WTC11 (cell line): ENCODE data around the gene KRTAP24-1. TPM values are rescaled to one million over a fixed set of nuclear protein-coding genes. Genes with fewer than 3 reads are reported as not detected.

Experiments used
- ATAC-seq: fragments of 200-7000 bp; cut with Tn5 transposase; 2 replicates; pipeline ENCODE4 v1.10.0; 2021; ENCODE audit warnings: mild to moderate bottlenecking, moderate library complexity
- CTCF ChIA-PET: fragments of 300-600 bp; sonication (Branson Sonifier 250); formaldehyde crosslinking; loops from one replicate; lab custom pipeline; 2021; ENCODE audit warnings: antibody characterized with exemption; lab: Charles Lee
- POLR2A ChIA-PET: fragments of 350-600 bp; sonication (Branson Sonifier 250); formaldehyde crosslinking; loops from one replicate; lab custom pipeline; 2021; ENCODE audit warnings: antibody characterized with exemption; lab: Charles Lee
- DNase-seq: peaks from one replicate; pipeline ENCODE4 v3.0.0; 2021; ENCODE audit warnings: low spot score
- H3K27ac Mint-ChIP-seq: 2 replicates; pipeline ENCODE4 v1.8.0; 2021; ENCODE audit warnings: mixed read lengths
- H3K27me3 Mint-ChIP-seq: 2 replicates; pipeline ENCODE4 v1.8.0; 2021; ENCODE audit warnings: low read depth, mild to moderate bottlenecking, moderate library complexity, mixed read lengths
- H3K36me3 Mint-ChIP-seq: 2 replicates; pipeline ENCODE4 v1.8.0; 2021; ENCODE audit warnings: mixed read lengths
- H3K4me1 Mint-ChIP-seq: 2 replicates; pipeline ENCODE4 v1.8.0; 2022; ENCODE audit warnings: mixed read lengths
- H3K4me3 Mint-ChIP-seq: 2 replicates; pipeline ENCODE4 v1.8.0; 2021; ENCODE audit warnings: mild to moderate bottlenecking, moderate library complexity, mixed read lengths
- H3K9me3 Mint-ChIP-seq: 2 replicates; pipeline ENCODE4 v1.8.0; 2021; ENCODE audit warnings: mixed read lengths
- AFF4 ChIP-seq: sonication (generic); formaldehyde crosslinking; IDR thresholded peaks from 2 replicates; pipeline ENCODE4 v1.8.1; 2023; ENCODE audit warnings: mild to moderate bottlenecking, missing genetic modification reagents, borderline replicate concordance
- ARID4B ChIP-seq: sonication (generic); formaldehyde crosslinking; IDR thresholded peaks from 2 replicates; pipeline ENCODE4 v1.8.0; 2023; ENCODE audit warnings: missing genetic modification reagents, mild to moderate bottlenecking, borderline replicate concordance
- ATF3 ChIP-seq: sonication (generic); formaldehyde crosslinking; conservative IDR thresholded peaks from 2 replicates; pipeline ENCODE4 v1.8.1; 2022; ENCODE audit warnings: mild to moderate bottlenecking, missing genetic modification reagents
- ELF4 ChIP-seq: sonication (generic); formaldehyde crosslinking; IDR thresholded peaks from 2 replicates; pipeline ENCODE4 v1.8.1; 2022; ENCODE audit warnings: low read depth, mild to moderate bottlenecking, moderate library complexity, missing genetic modification reagents
- FOXJ3 ChIP-seq: sonication (generic); formaldehyde crosslinking; IDR thresholded peaks from 2 replicates; pipeline ENCODE4 v1.9.0; 2021; ENCODE audit warnings: missing genetic modification reagents, mild to moderate bottlenecking, borderline replicate concordance
- GABPB1 ChIP-seq: sonication (generic); formaldehyde crosslinking; IDR thresholded peaks from 2 replicates; pipeline ENCODE4 v1.8.1; 2023; ENCODE audit warnings: mild to moderate bottlenecking, missing genetic modification reagents
- HMGA2 ChIP-seq: fragments of 250-450 bp; sonication (Bioruptor Pico); IDR thresholded peaks from 2 replicates; pipeline ENCODE4 v1.4.0; 2021; ENCODE audit warnings: mild to moderate bottlenecking, moderate library complexity
- IRF2 ChIP-seq: sonication (generic); formaldehyde crosslinking; IDR thresholded peaks from 2 replicates; pipeline ENCODE4 v1.8.0; 2022; ENCODE audit warnings: low read depth, missing genetic modification reagents, borderline replicate concordance
- JAZF1 ChIP-seq: fragments of 250-450 bp; sonication (Bioruptor Pico); IDR thresholded peaks from 2 replicates; pipeline ENCODE4 v1.9.0; 2021; ENCODE audit warnings: moderate library complexity, mild to moderate bottlenecking, inconsistent platforms
- MLX ChIP-seq: sonication (generic); formaldehyde crosslinking; IDR thresholded peaks from 2 replicates; pipeline ENCODE4 v1.8.1; 2023; ENCODE audit warnings: mild to moderate bottlenecking, missing genetic modification reagents, moderate library complexity
- NFE2L1 ChIP-seq: sonication (generic); formaldehyde crosslinking; IDR thresholded peaks from 2 replicates; pipeline ENCODE4 v1.8.1; 2023; ENCODE audit warnings: missing genetic modification reagents
- NFYB ChIP-seq: sonication (generic); formaldehyde crosslinking; conservative IDR thresholded peaks from 2 replicates; pipeline ENCODE4 v1.8.0; 2022; ENCODE audit warnings: low read depth, missing genetic modification reagents
- TEAD4 ChIP-seq: sonication (generic); formaldehyde crosslinking; IDR thresholded peaks from 2 replicates; pipeline ENCODE4 v1.8.0; 2022; ENCODE audit warnings: mild to moderate bottlenecking, missing genetic modification reagents
- ZBTB43 ChIP-seq: sonication (generic); formaldehyde crosslinking; IDR thresholded peaks from 2 replicates; pipeline ENCODE4 v1.8.1; 2023; ENCODE audit warnings: mild to moderate bottlenecking, missing genetic modification reagents
- ZNF219 ChIP-seq: sonication (generic); formaldehyde crosslinking; IDR thresholded peaks from 2 replicates; pipeline ENCODE4 v1.8.0; 2023; ENCODE audit warnings: missing genetic modification reagents, mild to moderate bottlenecking, borderline replicate concordance
- ZNF232 ChIP-seq: sonication (generic); formaldehyde crosslinking; IDR thresholded peaks from 2 replicates; pipeline ENCODE4 v1.8.0; 2022; ENCODE audit warnings: mild to moderate bottlenecking, missing genetic modification reagents
- ZNF416 ChIP-seq: fragments of 250-450 bp; sonication (Bioruptor Pico); IDR thresholded peaks from 2 replicates; pipeline ENCODE4 v1.9.0; 2021; ENCODE audit warnings: mild to moderate bottlenecking, inconsistent platforms
- total RNA-seq: library from RNA; stranded (reverse); gene quantifications from 3 replicates; pipeline ENCODE4 v1.2.3, GENCODE V29; 2021
- TF ChIP-seq, protein P1 (sequence below): fragments of 250-450 bp; sonication (Bioruptor Pico); IDR thresholded peaks from 2 replicates; pipeline ENCODE4 v2.1.2; 2022; ENCODE audit warnings: mild to moderate bottlenecking, moderate library complexity
- TF ChIP-seq, protein P2 (sequence below): sonication (generic); formaldehyde crosslinking; IDR thresholded peaks from 2 replicates; pipeline ENCODE4 v1.8.0; 2022; ENCODE audit warnings: mild to moderate bottlenecking, missing genetic modification reagents

The KRTAP24-1 gene
- total RNA-seq, 1 experiment from 2014 or later, result not detected

DNA sequence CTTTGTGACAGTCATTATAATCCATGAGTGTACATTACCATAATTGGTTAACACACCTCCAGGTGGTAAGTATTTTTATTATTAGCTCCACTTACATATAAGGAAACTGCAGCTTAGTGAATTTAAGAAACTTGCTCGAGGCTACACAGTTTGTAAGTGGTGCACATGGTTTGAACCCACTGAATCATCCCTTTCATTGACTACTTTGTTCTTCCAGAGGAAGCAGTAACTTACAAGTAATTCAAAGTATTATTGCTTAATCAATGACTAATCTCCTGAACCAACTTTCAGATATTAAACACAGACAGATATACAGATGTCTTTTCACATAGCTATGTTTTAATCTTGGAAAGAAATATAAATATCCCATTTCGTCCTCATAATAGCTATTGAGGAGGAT lies 48.1 kb downstream of the KRTAP24-1 start (continued):
- TF ChIP-seq ARID4B (CRISPR knock-in tag) (no peak), FOXJ3 (no peak), NFE2L1 (CRISPR knock-in tag) (no peak), ZNF219 (CRISPR knock-in tag) (no peak), ELF4 (CRISPR knock-in tag) (no peak)
- TF ChIP-seq, protein P1, sequence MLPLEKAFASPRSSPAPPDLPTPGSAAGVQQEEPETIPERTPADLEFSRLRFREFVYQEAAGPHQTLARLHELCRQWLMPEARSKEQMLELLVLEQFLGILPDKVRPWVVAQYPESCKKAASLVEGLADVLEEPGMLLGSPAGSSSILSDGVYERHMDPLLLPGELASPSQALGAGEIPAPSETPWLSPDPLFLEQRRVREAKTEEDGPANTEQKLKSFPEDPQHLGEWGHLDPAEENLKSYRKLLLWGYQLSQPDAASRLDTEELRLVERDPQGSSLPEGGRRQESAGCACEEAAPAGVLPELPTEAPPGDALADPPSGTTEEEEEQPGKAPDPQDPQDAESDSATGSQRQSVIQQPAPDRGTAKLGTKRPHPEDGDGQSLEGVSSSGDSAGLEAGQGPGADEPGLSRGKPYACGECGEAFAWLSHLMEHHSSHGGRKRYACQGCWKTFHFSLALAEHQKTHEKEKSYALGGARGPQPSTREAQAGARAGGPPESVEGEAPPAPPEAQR, result no peak
- TF ChIP-seq, all 79 proteins: peak for 0

- no peaks in the 10 kb centered on the region for H3K36me3 Mint-ChIP-seq
- ATAC-seq, result no peak
- H3K27me3 Mint-ChIP-seq, result no peaks in the 10 kb centered on the region
- H3K4me3 Mint-ChIP-seq, result no peak overlapping the region
- peaks cover 13% of the 10 kb centered on the region for H3K9me3 Mint-ChIP-seq
- TF ChIP-seq GABPB1 (CRISPR knock-in tag) (no peak), ZNF416 (CRISPR knock-in tag) (no peak), JAZF1 (CRISPR knock-in tag) (no peak), ZNF219 (CRISPR knock-in tag) (no peak), ATF3 (CRISPR knock-in tag) (no peak), FOXJ3 (no peak), AFF4 (CRISPR knock-in tag) (no peak), MLX (CRISPR knock-in tag) (no peak), TEAD4 (CRISPR knock-in tag) (no peak), ZNF232 (CRISPR knock-in tag) (no peak), ZBTB43 (no peak), IRF2 (CRISPR knock-in tag) (no peak), HMGA2 (CRISPR knock-in tag) (no peak), NFYB (CRISPR knock-in tag) (no peak)
- TF ChIP-seq, protein P2, sequence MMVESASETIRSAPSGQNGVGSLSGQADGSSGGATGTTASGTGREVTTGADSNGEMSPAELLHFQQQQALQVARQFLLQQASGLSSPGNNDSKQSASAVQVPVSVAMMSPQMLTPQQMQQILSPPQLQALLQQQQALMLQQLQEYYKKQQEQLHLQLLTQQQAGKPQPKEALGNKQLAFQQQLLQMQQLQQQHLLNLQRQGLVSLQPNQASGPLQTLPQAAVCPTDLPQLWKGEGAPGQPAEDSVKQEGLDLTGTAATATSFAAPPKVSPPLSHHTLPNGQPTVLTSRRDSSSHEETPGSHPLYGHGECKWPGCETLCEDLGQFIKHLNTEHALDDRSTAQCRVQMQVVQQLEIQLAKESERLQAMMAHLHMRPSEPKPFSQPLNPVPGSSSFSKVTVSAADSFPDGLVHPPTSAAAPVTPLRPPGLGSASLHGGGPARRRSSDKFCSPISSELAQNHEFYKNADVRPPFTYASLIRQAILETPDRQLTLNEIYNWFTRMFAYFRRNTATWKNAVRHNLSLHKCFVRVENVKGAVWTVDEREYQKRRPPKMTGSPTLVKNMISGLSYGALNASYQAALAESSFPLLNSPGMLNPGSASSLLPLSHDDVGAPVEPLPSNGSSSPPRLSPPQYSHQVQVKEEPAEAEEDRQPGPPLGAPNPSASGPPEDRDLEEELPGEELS (CRISPR knock-in tag), result no peak
- H3K27ac Mint-ChIP-seq, result no peak overlapping the region
- ChIA-PET POLR2A (no interaction called here), CTCF (no interaction called here)
- no peak for DNase-seq
- peaks cover 6% of the 10 kb centered on the region; the same call in 1 of the 2 replicates for H3K4me1 Mint-ChIP-seq
Measured at GRCh38 chr21:30234050-30234449, 48.7 kb downstream of the KRTAP24-1 start.
